Transverse colon (tissue), 4 donors: ENCODE results near the gene PLAGL2. TPM values are rescaled to one million over a fixed set of nuclear protein-coding genes. Genes with fewer than 3 reads are reported as not detected.
"Not testable (repeated sequence)": the region's sequence is repeated elsewhere in the genome, so short reads cannot be mapped to it uniquely, and the experiment has no call there.

Source experiments
- DNase-seq: peaks from one replicate; pipeline ENCODE4 v3.0.0-alpha.2; 2019
- H3K27ac ChIP-seq, 4 donors: fragments of 200-600 bp; sonication (generic); 2 replicates each; pipeline ENCODE4 v1.5.1; 2016 to 2018; ENCODE audit warnings: inconsistent platforms in 4 of 4
- H3K27me3 ChIP-seq: fragments of 200-600 bp; sonication (generic); 2 replicates; pipeline ENCODE4 v1.5.1; 2017; ENCODE audit warnings: inconsistent platforms
- H3K36me3 ChIP-seq, 4 donors: fragments of 200-600 bp; sonication (generic); 2 replicates each; pipeline ENCODE4 v1.5.1; 2017 to 2019; ENCODE audit warnings: inconsistent platforms in 4 of 4
- H3K4me1 ChIP-seq, 4 donors: fragments of 200-600 bp; sonication (generic); 2 replicates each; pipeline ENCODE4 v1.5.1; 2017 to 2020; ENCODE audit warnings: inconsistent platforms in 4 of 4
- H3K4me3 ChIP-seq, 4 donors: fragments of 200-600 bp; sonication (generic); 1 replicate in 1 of 4; 2 replicates in 3 of 4; pipeline versions ENCODE4 v1.5.1 to v1.6.1; 2017 to 2019; ENCODE audit warnings: inconsistent platforms in 4 of 4
- H3K9me3 ChIP-seq, 2 donors: fragments of 200-600 bp; sonication (generic); 2 replicates each; pipeline ENCODE4 v1.5.1; 2017 to 2019; ENCODE audit warnings: inconsistent platforms in 2 of 2
- EP300 ChIP-seq: sonication (generic); formaldehyde crosslinking; IDR thresholded peaks from one replicate; pipeline ENCODE4 v1.6.1; 2017; ENCODE audit warnings: antibody characterized with exemption, low read depth
- POLR2A ChIP-seq: fragments of 450-650 bp; IDR thresholded peaks from one replicate; pipeline ENCODE4 v1.6.1; 2016; ENCODE audit warnings: antibody characterized with exemption, mild to moderate bottlenecking, moderate library complexity
- POLR2AphosphoS5 ChIP-seq, 3 donors: sonication (generic); formaldehyde crosslinking; IDR thresholded peaks; one replicate each; pipeline ENCODE4 v1.6.1; 2016; ENCODE audit warnings: antibody characterized with exemption in 3 of 3
- WGBS, 2 donors: methylation state at CpG; one replicate each; pipeline ENCODE4 v1.1.5; 2018; ENCODE audit warnings: low coverage in 1 of 2; 5-methylcytosine and 5-hydroxymethylcytosine counted together
- in situ Hi-C, 4 donors: fragments of 200-750 bp; cut with MboI; loops; one replicate each; pipeline versions ENCODE4 v1.15.0 to v1.15.1; 2017; ENCODE audit warnings: low sequenced_read_pairs in 3 of 4, low pct_ligation_motif_present in 1 of 4, low pct_unique_long_range_greater_than_20kb in 1 of 4
- intact Hi-C: fragments of 100-400 bp; cut with DNase I; formaldehyde crosslinking; loops from one replicate; pipeline ENCODE4 v1.15.1; 2023; ENCODE audit warnings: low total_unique reads
- total RNA-seq, 4 donors: library from RNA; depleted of rRNA; stranded (reverse); fragments of >200 nt; gene quantifications; one replicate each; pipeline ENCODE4 v1.1.0, GENCODE V29; 2016
- TF ChIP-seq, protein P1 (sequence below), 5 experiments: fragments of 200-600 bp in 3 of 5; fragments of 450-650 bp in 2 of 5; sonication (generic) in 3 of 5; IDR thresholded peaks; 1 replicate in 2 of 5; 2 replicates in 3 of 5; pipeline ENCODE4 v1.5.1; 2016 to 2017; ENCODE audit warnings: antibody characterized with exemption in 5 of 5, inconsistent platforms in 3 of 5, mild to moderate bottlenecking in 2 of 5, moderate library complexity in 1 of 5

Gene PLAGL2
- total RNA-seq, 4 donors from 2014 or later = 6.6 to 24.9 (median 11.8) TPM

DNA sequence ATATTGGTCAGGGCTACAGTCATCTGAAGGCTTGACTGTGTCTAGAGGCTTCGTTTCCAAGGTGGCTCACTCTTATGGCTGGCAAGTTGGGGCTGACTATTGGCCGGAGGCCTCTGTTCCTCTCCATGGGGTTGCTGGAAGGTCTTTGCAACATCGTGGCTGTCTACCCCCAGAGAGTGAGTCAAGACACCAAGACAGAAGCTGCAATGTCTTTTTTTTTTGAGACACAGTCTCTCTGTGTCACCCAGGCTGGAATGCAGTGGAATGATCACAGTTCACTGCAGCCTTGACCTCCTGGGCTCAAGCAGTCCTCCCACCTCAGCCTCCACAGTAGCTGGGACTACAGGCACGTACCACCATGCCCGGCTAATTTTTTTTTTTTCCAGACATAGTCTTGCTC is 40.5 kb upstream of the PLAGL2 start:
- TF ChIP-seq, protein P1, sequence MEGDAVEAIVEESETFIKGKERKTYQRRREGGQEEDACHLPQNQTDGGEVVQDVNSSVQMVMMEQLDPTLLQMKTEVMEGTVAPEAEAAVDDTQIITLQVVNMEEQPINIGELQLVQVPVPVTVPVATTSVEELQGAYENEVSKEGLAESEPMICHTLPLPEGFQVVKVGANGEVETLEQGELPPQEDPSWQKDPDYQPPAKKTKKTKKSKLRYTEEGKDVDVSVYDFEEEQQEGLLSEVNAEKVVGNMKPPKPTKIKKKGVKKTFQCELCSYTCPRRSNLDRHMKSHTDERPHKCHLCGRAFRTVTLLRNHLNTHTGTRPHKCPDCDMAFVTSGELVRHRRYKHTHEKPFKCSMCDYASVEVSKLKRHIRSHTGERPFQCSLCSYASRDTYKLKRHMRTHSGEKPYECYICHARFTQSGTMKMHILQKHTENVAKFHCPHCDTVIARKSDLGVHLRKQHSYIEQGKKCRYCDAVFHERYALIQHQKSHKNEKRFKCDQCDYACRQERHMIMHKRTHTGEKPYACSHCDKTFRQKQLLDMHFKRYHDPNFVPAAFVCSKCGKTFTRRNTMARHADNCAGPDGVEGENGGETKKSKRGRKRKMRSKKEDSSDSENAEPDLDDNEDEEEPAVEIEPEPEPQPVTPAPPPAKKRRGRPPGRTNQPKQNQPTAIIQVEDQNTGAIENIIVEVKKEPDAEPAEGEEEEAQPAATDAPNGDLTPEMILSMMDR (IDR thresholded peaks at IDR 0.05) = no peak
- TF ChIP-seq EP300 (no peak), POLR2A (no peak), POLR2AphosphoS5 (IDR thresholded peaks at IDR 0.05) (no peak)
- Histone ChIP-seq H3K27me3 (no peaks in the 10 kb centered on the region), H3K4me3 (no peak overlapping the region), H3K9me3 (no peaks in the 10 kb centered on the region), H3K27ac (no peak overlapping the region), H3K4me1 (no peaks in the 10 kb centered on the region), H3K36me3 (no peaks in the 10 kb centered on the region)
- in situ Hi-C loops (no loop called here), intact Hi-C loops (no loop called here)
- 90 to 93% methylated on average over 3 to 5 of the region's 5 CpGs for WGBS, 2 donors
- DNase-seq = no peak

DNA sequence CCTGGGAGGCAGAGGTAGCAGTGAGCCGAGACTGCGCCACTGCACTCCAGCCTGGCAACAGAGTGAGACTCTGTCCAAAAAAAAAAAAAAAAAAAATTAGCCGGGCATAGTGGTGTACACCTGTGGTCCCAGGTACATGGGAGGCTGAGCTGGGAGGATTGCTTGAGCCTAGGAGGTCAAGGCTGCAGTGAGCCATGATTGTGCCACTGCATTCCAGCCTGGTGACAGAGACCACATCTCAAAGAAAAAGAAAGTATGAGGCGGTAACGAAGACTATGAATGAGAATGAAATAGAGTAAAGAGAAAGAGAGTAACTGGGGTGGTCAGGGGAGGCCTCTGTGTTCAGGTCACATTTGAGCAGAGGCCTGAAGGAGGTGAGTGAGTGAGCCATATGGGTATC is 38.7 kb upstream of the PLAGL2 start:
- H3K27me3 ChIP-seq, in situ Hi-C loops, H3K36me3 ChIP-seq, DNase-seq, H3K9me3 ChIP-seq, H3K4me1 ChIP-seq, H3K4me3 ChIP-seq, intact Hi-C loops, H3K27ac ChIP-seq: not testable (repeated sequence)
- 96 to 100% methylated on average over 2 to 5 of the region's 5 CpGs for WGBS, 2 donors

DNA sequence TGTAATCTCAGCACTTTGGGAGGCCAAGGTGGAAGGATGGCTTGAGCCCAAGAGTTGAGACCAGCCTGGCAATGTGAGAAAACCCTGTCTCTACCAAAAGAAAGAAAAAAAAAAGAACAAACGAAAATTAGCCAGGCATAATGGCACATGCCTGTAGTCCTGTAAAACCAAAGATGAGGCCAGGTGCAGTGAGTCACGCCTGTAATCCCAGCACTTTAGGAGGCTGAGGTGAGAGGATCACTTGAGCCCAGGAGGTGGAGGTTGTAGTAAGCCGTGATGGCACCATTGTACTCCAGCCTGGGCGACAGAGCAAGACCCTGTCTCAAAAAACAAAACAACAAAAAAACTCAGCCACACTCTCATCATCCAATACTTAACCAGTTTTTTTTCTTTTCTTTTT is 37.4 kb upstream of the PLAGL2 start:
- intact Hi-C loops = no loop called here
- Histone ChIP-seq H3K27me3 (no peaks in the 10 kb centered on the region), H3K9me3 (no peaks in the 10 kb centered on the region), H3K4me3 (no peak overlapping the region), H3K27ac (no peak overlapping the region), H3K4me1 (no peaks in the 10 kb centered on the region), H3K36me3 (no peaks in the 10 kb centered on the region)
- no peak for DNase-seq
- 79 to 83% methylated on average over 4 of the region's 4 CpGs for WGBS, 2 donors
- no peak for TF ChIP-seq POLR2A
- TF ChIP-seq, protein P1 (IDR thresholded peaks at IDR 0.05) = no peak
- TF ChIP-seq EP300 = no peak
- no peak for TF ChIP-seq POLR2AphosphoS5 (IDR thresholded peaks at IDR 0.05)
- in situ Hi-C loops = no loop called here

DNA sequence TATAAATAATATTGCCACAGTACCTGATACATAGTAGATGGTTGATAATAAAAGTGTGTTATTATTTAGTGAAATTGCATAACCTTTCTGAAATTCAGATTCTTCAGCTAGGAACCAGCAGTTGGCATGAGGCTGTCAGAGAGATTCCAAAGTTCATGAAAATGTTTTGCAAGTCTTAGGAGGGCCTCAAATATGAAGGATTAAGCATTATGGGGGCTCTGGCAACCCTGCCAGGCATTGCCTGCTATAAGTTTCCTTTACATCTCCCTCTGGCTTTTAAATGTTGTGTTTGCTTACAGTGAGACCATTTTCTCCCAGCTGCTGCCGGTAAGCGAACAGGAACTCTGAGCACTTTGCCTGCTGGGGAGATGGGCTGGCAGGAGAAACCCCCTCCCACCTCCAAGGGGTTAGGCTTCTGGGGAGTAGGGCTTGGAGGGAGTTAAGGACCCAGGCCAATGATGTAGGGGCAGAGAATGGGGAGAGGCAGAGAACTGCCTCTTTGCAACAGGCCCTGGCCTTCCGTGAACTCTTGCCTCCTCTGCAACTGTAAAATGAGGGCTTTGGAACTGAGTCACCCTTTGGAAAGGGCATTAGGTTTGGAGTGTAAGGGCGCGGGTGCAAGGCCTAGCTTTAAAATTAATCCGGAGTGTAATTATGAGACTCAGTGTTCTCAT is 36.7 kb upstream of the PLAGL2 start:
- no peak overlapping the region for H3K4me3 ChIP-seq
- H3K27ac ChIP-seq = no peak overlapping the region
- intact Hi-C loops = no loop called here

More for the DNA sequence above, 36.7 kb upstream of the PLAGL2 start:
- 83 to 90% methylated on average over 4 to 6 of the region's 6 CpGs for WGBS, 2 donors
- Histone ChIP-seq H3K36me3 (no peaks in the 10 kb centered on the region), H3K27me3 (no peaks in the 10 kb centered on the region), H3K4me1 (no peaks in the 10 kb centered on the region), H3K9me3 (no peaks in the 10 kb centered on the region)
- no peak for DNase-seq
- in situ Hi-C loops = no loop called here
- TF ChIP-seq EP300 = no peak
- no peak for TF ChIP-seq POLR2AphosphoS5 (IDR thresholded peaks at IDR 0.05)
- TF ChIP-seq, protein P1 (IDR thresholded peaks at IDR 0.05) = no peak
- TF ChIP-seq POLR2A = no peak
